ENCODE measurements around the gene SF3A2.

SF3A2 gene

DNA sequence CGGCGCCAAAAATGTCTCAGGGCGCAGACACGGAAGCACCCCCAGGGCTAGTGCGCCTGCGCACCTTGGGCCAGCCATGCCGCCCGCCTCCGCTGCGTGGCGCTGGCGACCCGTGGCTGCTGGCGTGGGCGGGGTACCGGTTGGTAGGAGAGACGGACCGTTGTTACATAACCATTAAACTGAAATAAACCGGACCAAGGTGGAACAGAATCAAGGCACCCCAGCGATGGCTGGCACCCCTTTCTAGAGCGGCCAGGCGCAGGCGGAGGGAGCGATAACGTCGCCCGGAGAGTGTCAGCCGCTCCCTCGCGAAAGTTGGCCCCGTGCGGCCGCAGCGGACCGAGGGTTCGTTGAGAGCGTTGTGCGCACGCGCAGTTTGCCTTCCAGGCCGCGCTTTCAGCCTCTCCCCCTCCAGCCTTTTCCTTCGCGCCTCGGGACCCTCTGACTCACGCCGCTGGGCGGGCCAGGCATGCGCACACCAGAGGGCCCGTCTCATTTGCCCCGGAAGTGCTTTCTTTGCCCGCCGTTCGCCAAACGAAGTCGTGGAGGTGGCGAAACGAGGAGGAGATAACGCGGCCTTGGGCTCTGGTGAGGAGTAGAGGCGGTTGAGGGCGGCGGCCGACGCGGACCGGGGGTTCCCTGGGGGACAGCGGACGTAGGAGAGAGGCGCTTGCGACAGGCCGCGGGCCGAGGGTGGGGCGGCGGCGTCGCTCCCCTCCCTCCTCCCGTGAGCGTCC is at the start of gene SF3A2, which contains the start of gene PLEKHJ1:
SF3A2 (plus strand) TSS at position 511 of the 737 bp plus-strand sequence. CDS start 6,595 bp downstream, outside the sequence.
PLEKHJ1 (minus strand) TSS at position 16 of the 737 bp plus-strand sequence. CDS start 81 bp downstream, outside the sequence.
- peak within 1 kb of the TSS; percentile 94 for H3K27ac ChIP-seq
- peak within 1 kb of the TSS; percentile 76 for H2AFZ ChIP-seq
- TF ChIP-seq, protein P1, sequence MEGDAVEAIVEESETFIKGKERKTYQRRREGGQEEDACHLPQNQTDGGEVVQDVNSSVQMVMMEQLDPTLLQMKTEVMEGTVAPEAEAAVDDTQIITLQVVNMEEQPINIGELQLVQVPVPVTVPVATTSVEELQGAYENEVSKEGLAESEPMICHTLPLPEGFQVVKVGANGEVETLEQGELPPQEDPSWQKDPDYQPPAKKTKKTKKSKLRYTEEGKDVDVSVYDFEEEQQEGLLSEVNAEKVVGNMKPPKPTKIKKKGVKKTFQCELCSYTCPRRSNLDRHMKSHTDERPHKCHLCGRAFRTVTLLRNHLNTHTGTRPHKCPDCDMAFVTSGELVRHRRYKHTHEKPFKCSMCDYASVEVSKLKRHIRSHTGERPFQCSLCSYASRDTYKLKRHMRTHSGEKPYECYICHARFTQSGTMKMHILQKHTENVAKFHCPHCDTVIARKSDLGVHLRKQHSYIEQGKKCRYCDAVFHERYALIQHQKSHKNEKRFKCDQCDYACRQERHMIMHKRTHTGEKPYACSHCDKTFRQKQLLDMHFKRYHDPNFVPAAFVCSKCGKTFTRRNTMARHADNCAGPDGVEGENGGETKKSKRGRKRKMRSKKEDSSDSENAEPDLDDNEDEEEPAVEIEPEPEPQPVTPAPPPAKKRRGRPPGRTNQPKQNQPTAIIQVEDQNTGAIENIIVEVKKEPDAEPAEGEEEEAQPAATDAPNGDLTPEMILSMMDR (IDR thresholded peaks at IDR 0.05): peak; percentile 100
- H3K4me2 ChIP-seq (ENCODE audit: low read length): peak within 1 kb of the TSS; percentile 100
- H3K4me3 ChIP-seq (ENCODE audit: low read depth, low read length): peak within 1 kb of the TSS; percentile 94
- H3K27me3 ChIP-seq (ENCODE audit: control insufficient read depth, insufficient read depth, low read length): no peaks in the 10 kb centered on the region
- H3K36me3 ChIP-seq (ENCODE audit: control insufficient read depth, insufficient read depth, low read length): no peaks in the 10 kb centered on the region
- H3K4me1 ChIP-seq: peaks cover 12% of the 10 kb centered on the region
- peaks cover 53% of the 10 kb centered on the region for H3K79me2 ChIP-seq
- peak within 1 kb of the TSS; percentile 75 for H3K9ac ChIP-seq
- no peaks in the 10 kb centered on the region for H3K9me3 ChIP-seq (ENCODE audit: control insufficient read depth, low read length)

DNA sequence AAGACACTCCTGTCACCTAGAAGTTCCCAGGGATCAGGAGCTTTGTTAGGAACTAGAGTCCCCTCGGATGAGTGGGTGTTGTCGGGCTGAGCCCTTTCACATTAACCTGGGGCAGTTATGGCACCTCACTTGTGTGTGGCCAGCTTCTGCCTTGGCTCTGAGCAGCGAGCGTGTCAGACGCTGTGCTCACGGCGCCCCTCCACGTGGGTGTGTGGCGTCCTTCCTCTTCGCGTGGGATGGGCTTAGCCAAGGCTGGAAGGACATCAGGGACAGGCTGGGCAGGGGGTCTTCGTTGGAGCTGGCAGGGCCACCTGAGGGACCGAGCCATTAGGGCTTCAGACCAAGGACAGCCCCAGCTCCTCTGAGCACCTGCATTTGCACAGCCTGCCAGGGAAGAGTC is 49.5 kb upstream of the SF3A2 start:
- no peak overlapping the region for H3K27ac ChIP-seq

GRCh38 chr19:2188708-2189385 is 47.8 kb upstream of the SF3A2 start:
- no peak overlapping the region for H3K27ac ChIP-seq
- TF ChIP-seq, protein P1 (IDR thresholded peaks at IDR 0.05): no peak
- H3K36me3 ChIP-seq (ENCODE audit: control insufficient read depth, insufficient read depth, low read length): no peaks in the 10 kb centered on the region
- H3K4me1 ChIP-seq: no peaks in the 10 kb centered on the region
- H2AFZ ChIP-seq: no peak overlapping the region
- no peak overlapping the region for H3K9ac ChIP-seq
- H3K9me3 ChIP-seq (ENCODE audit: control insufficient read depth, low read length): no peaks in the 10 kb centered on the region
- H3K4me3 ChIP-seq (ENCODE audit: low read depth, low read length): no peak overlapping the region
- peaks cover 49% of the 10 kb centered on the region for H3K79me2 ChIP-seq
- no peaks in the 10 kb centered on the region for H3K27me3 ChIP-seq (ENCODE audit: control insufficient read depth, insufficient read depth, low read length)
- H3K4me2 ChIP-seq (ENCODE audit: low read length): no peak overlapping the region

More for the DNA sequence above, 49.5 kb upstream of the SF3A2 start:
- Histone ChIP-seq H3K9ac (no peak overlapping the region), H3K4me3 (ENCODE audit: low read depth, low read length) (no peak overlapping the region), H3K27me3 (ENCODE audit: control insufficient read depth, insufficient read depth, low read length) (no peaks in the 10 kb centered on the region), H3K4me2 (ENCODE audit: low read length) (no peak overlapping the region), H3K9me3 (ENCODE audit: control insufficient read depth, low read length) (no peaks in the 10 kb centered on the region), H2AFZ (no peak overlapping the region), H3K4me1 (no peaks in the 10 kb centered on the region), H3K36me3 (ENCODE audit: control insufficient read depth, insufficient read depth, low read length) (no peaks in the 10 kb centered on the region), H3K79me2 (peaks cover 54% of the 10 kb centered on the region)
- TF ChIP-seq, protein P1 (IDR thresholded peaks at IDR 0.05): no peak

GRCh38 chr19:2189880-2190279 is 46.7 kb upstream of the SF3A2 start:
- no peaks in the 10 kb centered on the region for H3K9me3 ChIP-seq (ENCODE audit: control insufficient read depth, low read length)
- H3K9ac ChIP-seq: no peak overlapping the region
- no peak overlapping the region for H3K27ac ChIP-seq
- no peaks in the 10 kb centered on the region for H3K36me3 ChIP-seq (ENCODE audit: control insufficient read depth, insufficient read depth, low read length)
- no peaks in the 10 kb centered on the region for H3K4me1 ChIP-seq
- peaks cover 44% of the 10 kb centered on the region for H3K79me2 ChIP-seq
- TF ChIP-seq, protein P1 (IDR thresholded peaks at IDR 0.05): no peak
- H3K4me2 ChIP-seq (ENCODE audit: low read length): no peak overlapping the region
- H3K4me3 ChIP-seq (ENCODE audit: low read depth, low read length): no peak overlapping the region
- H2AFZ ChIP-seq: no peak overlapping the region
- no peaks in the 10 kb centered on the region for H3K27me3 ChIP-seq (ENCODE audit: control insufficient read depth, insufficient read depth, low read length)

Data from parathyroid adenoma (tissue), 2 donors.